ENCODE results near the gene IL17REL.

The IL17REL gene

GRCh38 chr22:49956418-49956770 lies 56.2 kb downstream of the IL17REL start:
- no peak for DNase-seq (ENCODE audit: low read depth)

DNA sequence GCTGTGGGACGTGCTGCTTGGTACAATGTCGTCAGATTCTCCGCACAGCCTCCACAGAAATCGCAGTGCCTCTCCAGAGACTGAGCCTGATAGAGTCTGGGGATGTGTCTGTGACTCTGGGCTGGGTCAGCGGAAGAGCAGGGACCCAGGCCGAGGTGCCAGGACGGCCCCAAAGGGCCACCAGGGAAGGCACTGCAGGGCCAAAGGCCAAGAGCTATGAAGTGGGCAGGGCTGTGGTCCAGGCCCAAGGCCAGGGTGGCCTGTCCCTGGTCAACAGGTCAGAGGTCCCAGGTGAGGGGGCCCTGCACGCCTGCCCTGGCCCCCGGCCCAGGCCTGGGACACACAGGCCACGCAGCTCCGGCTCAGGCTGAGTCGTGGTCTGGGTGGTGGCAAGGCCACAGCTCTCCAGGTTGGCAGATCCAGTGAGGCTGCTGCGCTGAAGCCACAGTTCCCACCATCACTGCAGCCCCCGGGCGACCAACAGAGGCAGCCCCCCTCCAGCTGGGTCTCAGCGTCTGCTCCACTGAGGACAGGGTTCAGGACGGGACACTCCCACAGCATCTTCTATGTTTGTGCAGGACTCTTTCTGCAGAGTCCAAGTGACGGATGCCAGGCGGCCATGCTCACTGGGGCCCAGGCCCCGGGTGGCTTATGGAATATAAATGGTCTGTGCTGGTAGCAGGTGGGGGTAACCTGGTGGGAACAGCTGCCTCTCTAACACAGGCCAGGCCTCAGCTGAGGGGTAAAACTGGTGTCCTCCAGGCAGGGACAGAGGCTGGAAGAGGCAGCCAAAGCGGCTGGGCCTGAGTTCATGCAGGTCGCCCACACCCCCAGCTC lies 56.8 kb downstream of the IL17REL start:
- no peak for DNase-seq (ENCODE audit: low read depth)

DNA sequence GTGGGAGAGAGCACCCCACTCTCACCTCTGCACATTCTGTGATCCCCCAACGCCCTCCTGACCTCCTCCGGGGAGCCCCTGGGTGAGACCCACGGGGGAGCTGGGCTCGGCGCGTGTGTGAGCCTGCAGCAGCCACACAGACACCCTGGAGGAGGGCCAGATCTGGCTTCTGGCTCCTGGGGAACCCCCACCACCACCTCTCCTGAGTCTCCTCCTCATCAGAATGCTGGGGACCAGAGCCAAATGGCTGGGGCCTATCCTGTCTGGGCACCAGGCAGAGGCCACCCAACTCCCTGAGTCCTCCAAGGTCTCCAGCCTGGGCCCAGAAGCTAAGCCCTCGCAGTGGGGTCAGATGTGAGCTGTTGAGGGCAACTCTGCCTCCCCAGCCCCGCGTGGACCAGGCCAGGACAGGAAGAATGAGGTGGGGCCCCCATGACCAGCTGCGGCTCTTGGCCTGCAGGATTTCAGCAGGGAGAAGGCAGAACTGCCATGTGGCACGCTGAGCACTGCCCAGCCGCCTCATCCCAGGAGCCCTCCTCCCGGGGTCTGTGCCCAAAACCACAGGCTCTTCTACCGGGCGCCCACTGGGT lies 57.5 kb downstream of the IL17REL start:
- no peak for DNase-seq (ENCODE audit: low read depth)

DNA sequence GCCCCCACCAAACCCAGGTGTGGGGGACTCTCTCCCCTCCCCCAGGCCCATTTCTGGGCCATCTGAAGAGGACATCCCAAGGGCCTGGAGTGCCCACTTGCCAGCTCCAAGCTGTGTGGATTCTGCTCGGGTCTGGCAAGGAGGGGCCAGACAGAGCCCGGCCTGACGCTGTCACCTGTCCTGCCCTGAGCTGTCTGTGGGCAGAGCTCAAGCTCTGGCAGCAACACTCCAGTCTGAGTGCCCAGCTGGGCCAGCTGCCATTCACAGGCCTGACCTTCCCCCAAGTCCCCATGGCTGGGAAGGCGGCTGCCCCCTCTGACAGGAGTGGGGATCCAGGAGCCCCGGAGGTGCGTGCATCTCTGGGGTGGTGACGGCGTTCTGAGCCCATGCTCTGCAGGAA lies 58.2 kb downstream of the IL17REL start:
- no peak for DNase-seq (ENCODE audit: low read depth)

GRCh38 chr22:49953680-49954344 lies 58.8 kb downstream of the IL17REL start:
- peak; percentile 45 for DNase-seq (ENCODE audit: low read depth)

DNA sequence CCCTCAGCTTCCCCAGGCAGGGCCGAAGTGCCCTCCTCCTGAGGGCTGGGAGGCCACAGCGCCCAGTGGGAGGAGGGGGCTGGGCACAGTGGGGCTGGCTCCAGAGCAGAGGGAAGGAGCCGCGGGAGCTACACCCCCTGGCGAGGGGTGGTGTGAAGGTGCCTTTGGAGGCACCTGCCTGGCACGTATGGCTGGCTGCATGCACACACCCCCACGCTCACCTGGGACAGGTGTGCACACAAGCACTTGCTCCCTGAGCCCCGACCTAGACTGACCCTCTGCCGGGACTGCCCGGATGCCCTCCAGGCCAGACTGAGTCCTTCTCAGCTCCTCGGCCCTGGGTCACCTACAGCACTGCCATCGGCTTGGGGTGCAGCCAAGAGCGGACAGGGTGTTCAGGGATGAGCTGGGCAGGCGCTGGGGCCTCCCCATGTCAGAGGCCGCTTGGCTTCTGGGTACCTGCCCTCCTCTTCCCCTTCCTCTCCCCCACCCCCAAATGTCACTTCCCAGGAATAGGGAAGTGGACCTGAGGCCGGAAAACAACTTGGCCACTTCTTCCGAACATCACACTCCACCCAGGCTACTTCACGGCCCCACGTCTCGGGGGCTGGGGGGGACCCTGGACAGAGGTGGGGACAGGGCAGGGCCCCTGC lies 59.4 kb downstream of the IL17REL start:
- DNase-seq (ENCODE audit: low read depth), result no peak

GRCh38 chr22:49951986-49952896 lies 60.3 kb downstream of the IL17REL start:
- peak; percentile 89 for DNase-seq (ENCODE audit: low read depth)

GRCh38 chr22:49951678-49951985 lies 60.9 kb downstream of the IL17REL start:
- no peak for DNase-seq (ENCODE audit: low read depth)

DNA sequence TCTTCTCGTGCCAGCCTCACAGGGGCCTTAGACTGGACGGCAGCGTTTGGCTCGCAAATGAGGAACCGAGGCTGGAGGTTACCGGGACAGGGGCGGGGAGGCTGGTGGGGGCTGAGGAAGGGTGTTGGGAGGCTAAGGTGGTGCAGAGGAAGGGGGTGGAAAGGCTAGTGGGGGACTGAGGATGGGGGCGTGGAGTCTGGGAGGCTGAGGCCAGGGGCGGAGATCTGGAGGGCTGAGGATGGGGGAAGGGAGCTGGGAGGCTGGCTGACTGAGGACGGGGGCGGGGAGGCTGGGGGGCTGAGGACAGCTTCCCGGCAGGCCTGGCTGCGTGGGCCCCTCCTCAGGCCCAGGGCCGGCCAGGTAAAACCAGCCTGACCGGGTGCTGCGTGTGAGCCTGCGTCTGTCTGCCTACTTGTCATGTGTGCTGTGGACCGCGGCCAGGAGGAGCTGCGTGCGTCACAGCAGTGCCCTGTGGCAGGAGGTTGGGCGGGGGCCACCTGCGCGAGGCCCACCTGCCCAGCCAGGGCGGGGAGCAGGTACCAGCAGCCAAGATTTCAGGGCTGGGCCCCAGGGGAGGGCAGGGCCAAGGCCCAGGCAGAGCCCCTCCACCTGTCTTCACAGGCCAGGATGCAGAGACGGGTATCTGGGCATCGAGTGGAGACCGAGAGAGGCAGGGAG lies 61.4 kb downstream of the IL17REL start:
- DNase-seq (ENCODE audit: low read depth), result no peak

DNA sequence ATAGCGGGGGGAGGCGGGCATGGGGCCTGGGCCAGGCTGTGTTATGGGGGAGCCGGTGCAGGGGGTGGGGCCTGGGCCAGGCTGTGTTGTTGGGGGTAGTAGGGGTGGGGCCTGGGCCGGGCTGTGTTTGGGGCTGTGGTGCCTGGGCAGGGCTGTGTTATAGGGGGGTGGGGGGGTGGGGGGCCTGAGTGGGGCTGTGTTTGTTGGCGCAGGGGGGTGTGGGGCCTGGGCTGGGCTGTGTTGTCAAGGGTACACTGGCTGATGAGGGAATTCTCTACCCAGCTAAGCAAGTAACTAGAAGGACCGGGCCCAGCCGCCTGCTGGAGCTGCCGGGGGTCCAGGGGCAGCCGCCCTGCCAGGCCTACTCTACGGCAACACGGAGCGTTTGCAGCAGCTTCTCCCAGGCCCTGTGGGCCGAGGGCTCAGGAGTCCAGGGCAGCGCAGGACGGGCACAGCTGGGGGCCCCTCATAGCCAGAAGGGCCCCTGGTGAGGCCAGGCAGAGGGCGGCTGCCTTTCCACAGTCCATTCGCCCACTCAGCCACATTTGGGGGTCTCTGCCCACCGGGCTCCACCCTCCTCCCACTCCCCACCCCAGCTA lies 62.1 kb downstream of the IL17REL start:
- DNase-seq (ENCODE audit: low read depth), result no peak

DNA sequence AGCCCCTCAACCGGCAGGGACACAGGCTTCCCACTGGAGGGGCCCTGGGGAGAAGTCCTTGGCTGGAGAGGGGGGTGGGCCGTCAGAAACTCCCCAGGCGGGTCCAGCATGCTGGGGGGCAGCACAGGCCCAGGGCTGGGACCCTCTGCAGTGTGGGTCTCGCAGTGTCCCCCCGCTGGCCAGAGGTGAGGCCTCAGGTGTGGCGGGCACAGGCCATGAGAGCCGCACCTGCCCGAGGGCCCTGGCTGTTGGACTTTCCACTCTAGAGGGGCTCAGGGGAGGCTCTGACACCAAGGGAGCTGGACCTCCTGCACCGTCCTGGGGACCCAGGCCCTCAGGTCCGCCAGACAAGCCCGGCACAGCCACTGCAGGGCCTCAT lies 62.7 kb downstream of the IL17REL start:
- DNase-seq (ENCODE audit: low read depth), result no peak

- DNase-seq (ENCODE audit: low read depth), result no peak
These were observed 63.3 kb downstream of the IL17REL start for GRCh38 chr22:49948958-49949913.

DNA sequence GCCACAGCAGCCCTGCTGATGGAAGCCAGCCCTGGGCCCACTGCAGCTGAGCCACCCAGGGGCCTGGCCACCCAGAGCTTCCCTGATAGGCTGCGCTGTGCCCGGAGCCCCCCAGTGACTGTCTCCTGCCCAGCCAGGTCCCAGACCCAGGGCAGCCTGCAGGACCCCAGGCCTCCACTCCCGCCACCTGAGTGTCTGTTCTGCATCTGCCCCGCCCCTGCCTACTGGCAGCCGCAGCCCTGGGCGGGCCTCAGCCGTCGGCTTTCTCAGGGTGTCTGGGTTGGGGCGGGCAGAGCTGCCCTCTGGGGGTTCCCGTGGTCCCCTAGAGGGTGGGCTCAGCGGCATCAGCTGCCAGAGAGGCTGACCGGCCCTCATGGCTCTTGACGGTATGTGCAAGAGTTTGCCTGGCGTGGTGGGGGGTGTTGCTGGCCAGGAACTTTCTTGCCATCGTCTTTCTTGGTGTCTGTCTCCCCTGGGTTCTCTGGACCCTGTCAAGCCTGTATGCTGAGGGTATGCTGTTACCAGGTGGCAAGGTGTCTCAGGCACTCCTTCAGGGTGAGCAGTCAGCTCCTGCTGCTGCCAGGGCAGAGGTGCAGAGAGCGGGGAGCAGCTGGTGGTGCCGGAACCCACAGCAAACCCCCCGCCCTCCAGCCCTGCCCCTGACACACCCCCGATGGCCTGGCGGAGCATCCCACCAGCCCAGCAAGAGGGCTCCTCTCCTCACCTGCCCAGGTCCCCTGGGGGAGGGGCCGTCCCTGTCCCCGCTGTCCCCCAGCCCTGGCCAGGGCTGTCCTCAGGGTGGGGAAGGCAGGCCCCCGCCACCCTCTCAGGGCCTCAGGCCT lies 64.2 kb downstream of the IL17REL start:
- no peak for DNase-seq (ENCODE audit: low read depth)

- DNase-seq (ENCODE audit: low read depth), result no peak
These were observed 65.3 kb downstream of the IL17REL start for GRCh38 chr22:49947296-49947622.

- DNase-seq (ENCODE audit: low read depth), result no peak
These were observed 65.8 kb downstream of the IL17REL start for GRCh38 chr22:49946612-49947295.

DNA sequence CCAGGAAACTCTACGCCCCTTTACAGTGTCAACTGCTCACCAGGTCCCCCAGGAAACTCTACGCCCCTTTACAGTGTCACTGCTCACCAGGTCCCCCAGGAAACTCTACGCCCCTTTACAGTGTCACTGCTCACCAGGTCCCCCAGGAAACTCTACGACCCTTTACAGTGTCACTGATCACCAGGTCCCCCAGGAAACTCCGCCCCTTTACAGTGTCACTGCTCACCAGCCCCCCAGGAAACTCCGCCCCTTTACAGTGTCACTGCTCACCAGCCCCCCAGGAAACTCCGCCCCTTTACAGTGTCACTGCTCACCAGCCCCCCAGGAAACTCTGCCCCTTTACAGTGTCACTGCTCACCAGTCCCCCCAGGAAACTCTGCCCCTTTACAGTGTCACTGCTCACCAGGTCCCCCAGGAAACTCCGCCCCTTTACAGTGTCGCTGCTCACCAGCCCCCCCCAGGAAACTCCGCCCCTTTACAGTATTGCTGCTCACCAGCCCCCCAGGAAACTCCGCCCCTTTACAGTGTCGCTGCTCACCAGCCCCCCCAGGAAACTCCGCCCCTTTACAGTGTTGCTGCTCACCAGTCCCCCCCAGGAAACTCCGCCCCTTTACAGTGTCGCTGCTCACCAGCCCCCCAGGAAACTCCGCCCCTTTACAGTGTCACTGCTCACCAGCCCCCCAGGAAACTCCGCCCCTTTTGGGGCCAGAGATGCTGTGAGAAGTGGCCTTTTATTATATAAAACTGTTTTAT lies 67.3 kb downstream of the IL17REL start:
- DNase-seq (ENCODE audit: low read depth), result peak; percentile 55
